ENCODE results near the gene NUPR2. TPM values are rescaled to one million over a fixed set of nuclear protein-coding genes. Genes with fewer than 3 reads are reported as not detected.

The NUPR2 gene
- total RNA-seq, 1 experiment from 2014 or later: not detected

- DNase-seq (ENCODE audit: low read depth, low spot score) (peak; percentile 99), ATAC-seq (peak; percentile 98)
- POLR2A ChIA-PET: interaction anchor here (0.6 to 1.6 kb wide), 7 partner anchors 10 to 318 kb away, joined by 3 to 5 read pairs (median 3); partner anchors contain the start of genes CCT6A, NUPR2, PHKG1 and PSPH
- H3K4me2 ChIP-seq (ENCODE audit: low read length): peak within 1 kb of the TSS; percentile 91
- H3K27me3 ChIP-seq (ENCODE audit: insufficient read depth, low read length): no peaks in the 10 kb centered on the region
- H3K9me3 ChIP-seq (ENCODE audit: control insufficient read depth in 1 of 2, insufficient read depth in 1 of 2, low read depth in 1 of 2, low read length in 2 of 2): no peaks in the 10 kb centered on the region
- RAD21 ChIA-PET (ENCODE audit: low non-redundant PET in 1 of 2, low total read pairs in 2 of 2, uncharacterized antibody in 2 of 2, unreplicated experiment in 2 of 2): no interaction called here
- H3K9ac ChIP-seq (ENCODE audit: low read length): peak within 1 kb of the TSS; percentile 93
- H3K79me2 ChIP-seq (ENCODE audit: insufficient read depth, low read length): peaks cover 40% of the 10 kb centered on the region
- intact Hi-C loops (cut with micrococcal nuclease): no loop called here
- peak within 1 kb of the TSS; percentile 62 for H3K27ac ChIP-seq (ENCODE audit: low read depth, low read length)
- H2AFZ ChIP-seq (ENCODE audit: low read depth, low read length, poor library complexity, severe bottlenecking): no peak within 1 kb of the TSS
- CTCF ChIA-PET: no interaction called here
- TSS peak; percentile 99 for BruUV-seq (replicated peaks)
- no peaks in the 10 kb centered on the region for H3K9me2 ChIP-seq (ENCODE audit: insufficient read depth)
- peaks cover 24 to 29% of the 10 kb centered on the region in 2 experiments for H3K36me3 ChIP-seq (ENCODE audit: control insufficient read depth in 1 of 2, insufficient read depth in 2 of 2, low read length in 2 of 2)
- no peak for TF ChIP-seq RAD21 (IDR thresholded peaks at IDR 0.05; ENCODE audit: low read depth)
- peak; percentile 72 for TF ChIP-seq YY1 (IDR thresholded peaks at IDR 0.05; ENCODE audit: extremely low read depth, insufficient replicate concordance, low read depth, low read length)
- peak; percentile 24 for TF ChIP-seq TCF7L2 (IDR thresholded peaks at IDR 0.05; ENCODE audit: borderline replicate concordance, extremely low read depth, insufficient read depth, insufficient read length)
- TF ChIP-seq ZFX (IDR thresholded peaks at IDR 0.05): peak; percentile 87
- TF ChIP-seq ELF1 (IDR thresholded peaks at IDR 0.05; ENCODE audit: borderline replicate concordance, low read depth): peak; percentile 78
- peak; percentile 85 for TF ChIP-seq MAX (IDR thresholded peaks at IDR 0.05)
- peak; percentile 78 for TF ChIP-seq POLR2A (IDR thresholded peaks at IDR 0.05; ENCODE audit: borderline replicate concordance, extremely low read depth, insufficient read depth, insufficient read length)
- TF ChIP-seq CBX3 (IDR thresholded peaks at IDR 0.05; ENCODE audit: low read depth): peak; percentile 87
- TF ChIP-seq POLR2AphosphoS5 (IDR thresholded peaks at IDR 0.05; ENCODE audit: low read depth, low read length): peak; percentile 75
- TF ChIP-seq FOSL1 (IDR thresholded peaks at IDR 0.05; ENCODE audit: low read depth): no peak
- TF ChIP-seq SIN3A (IDR thresholded peaks at IDR 0.05; ENCODE audit: low read depth): peak; percentile 81; the same call in 1 of the 2 replicates
- no peak for TF ChIP-seq CTCF (IDR thresholded peaks at IDR 0.05 in 2 of 3, conservative IDR thresholded peaks at IDR 0.05 in 1 of 3; ENCODE audit: borderline replicate concordance in 1 of 3, insufficient read depth in 1 of 3, low read depth in 2 of 3, low read length in 2 of 3)
- peak; percentile 90 for TF ChIP-seq SP1 (IDR thresholded peaks at IDR 0.05; ENCODE audit: low read depth)
- peaks cover 2 to 17% of the 10 kb centered on the region in 2 experiments; a peak in 2 of 4 replicates for H3K4me1 ChIP-seq (ENCODE audit: control insufficient read depth in 1 of 2, insufficient read depth in 2 of 2, low read length in 2 of 2)
- peak within 1 kb of the TSS; percentile 91 to 99 for H3K4me3 ChIP-seq (replicated peaks in 1 of 2; ENCODE audit: low read depth in 1 of 2, low read length in 2 of 2)
- H4K20me1 ChIP-seq (ENCODE audit: insufficient read depth): no peaks in the 10 kb centered on the region
These were observed 9.8 kb downstream of the NUPR2 start, which contains the start of gene CHCHD2 for GRCh38 chr7:56106108-56107073. Gene CHCHD2 (minus strand): TSS chr7:56106476. CDS start chr7:56106413, 63 bp downstream.

Measured in HCT116 (cell line).